ENCODE measurements around the gene HECTD1.

DNA sequence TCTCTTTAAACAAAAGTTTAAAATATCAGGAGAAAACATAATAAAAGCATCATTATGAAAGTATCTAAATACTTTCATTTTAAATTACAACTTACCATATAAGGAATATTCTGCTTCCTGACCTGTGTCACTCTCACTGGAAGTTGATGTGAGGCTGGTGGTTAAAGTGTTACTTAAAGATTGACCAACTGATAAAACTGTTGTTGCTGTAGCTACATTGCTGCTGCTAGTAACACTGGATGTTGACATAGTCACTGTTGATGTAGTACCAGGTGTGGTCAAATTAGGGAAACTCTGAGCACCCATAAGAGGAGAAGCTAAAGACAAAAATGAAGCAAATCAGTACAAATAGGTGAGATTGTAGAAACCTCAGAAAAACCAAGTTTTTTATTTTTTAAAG is 79.9 kb downstream of the HECTD1 start:
- no peak for TF ChIP-seq TEAD4 (CRISPR knock-in tag; IDR thresholded peaks at IDR 0.05)
- TF ChIP-seq, protein P1, sequence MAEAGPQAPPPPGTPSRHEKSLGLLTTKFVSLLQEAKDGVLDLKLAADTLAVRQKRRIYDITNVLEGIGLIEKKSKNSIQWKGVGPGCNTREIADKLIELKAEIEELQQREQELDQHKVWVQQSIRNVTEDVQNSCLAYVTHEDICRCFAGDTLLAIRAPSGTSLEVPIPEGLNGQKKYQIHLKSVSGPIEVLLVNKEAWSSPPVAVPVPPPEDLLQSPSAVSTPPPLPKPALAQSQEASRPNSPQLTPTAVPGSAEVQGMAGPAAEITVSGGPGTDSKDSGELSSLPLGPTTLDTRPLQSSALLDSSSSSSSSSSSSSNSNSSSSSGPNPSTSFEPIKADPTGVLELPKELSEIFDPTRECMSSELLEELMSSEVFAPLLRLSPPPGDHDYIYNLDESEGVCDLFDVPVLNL (CRISPR knock-in tag; IDR thresholded peaks at IDR 0.05; ENCODE audit: borderline replicate concordance, low read depth) = no peak
- TF ChIP-seq ZNF219 (CRISPR knock-in tag; IDR thresholded peaks at IDR 0.05; ENCODE audit: borderline replicate concordance) = no peak

Measured in WTC11 (cell line).